ENCODE data around the gene DISC1.

GRCh38 chr1:232017759-232018158 is 391.2 kb downstream of the DISC1 start:
- TF ChIP-seq TAF1 (IDR thresholded peaks at IDR 0.05; ENCODE audit: borderline replicate concordance, low read depth, low read length) = no peak
- no peak for TF ChIP-seq POLR2A (IDR thresholded peaks at IDR 0.05; ENCODE audit: low read depth, low read length)
- no peak for TF ChIP-seq POLR2AphosphoS5 (IDR thresholded peaks at IDR 0.05; ENCODE audit: low read depth, low read length)

Data from GM12892 (cell line).